Stimulated activated CD4-positive, alpha-beta T cell treated with anti-CD3 and anti-CD28 coated beads, Interleukin-12 subunit alpha, Interleukin-12 subunit beta, amount 100 ng/mL, for 48 hours (primary cell): ENCODE measurements around the gene ZNF672.
"Not testable (repeated sequence)": the region's sequence is repeated elsewhere in the genome, so short reads cannot be mapped to it uniquely, and the experiment has no call there.

ENCODE experiments used
- DNase-seq, 3 donors: peaks; one replicate each; pipeline ENCODE4 v3.0.0-alpha.2; 2020; ENCODE audit warnings: low read depth in 2 of 3, low spot score in 1 of 3

The ZNF672 gene

GRCh38 chr1:248837781-248838356, at the start of gene ZNF672:
ZNF672 (plus strand) TSS chr1:248838224; CDS start chr1:248847275, 9,051 bp downstream.
- DNase-seq: peak; percentile 87 to 94 (median 87)

DNA sequence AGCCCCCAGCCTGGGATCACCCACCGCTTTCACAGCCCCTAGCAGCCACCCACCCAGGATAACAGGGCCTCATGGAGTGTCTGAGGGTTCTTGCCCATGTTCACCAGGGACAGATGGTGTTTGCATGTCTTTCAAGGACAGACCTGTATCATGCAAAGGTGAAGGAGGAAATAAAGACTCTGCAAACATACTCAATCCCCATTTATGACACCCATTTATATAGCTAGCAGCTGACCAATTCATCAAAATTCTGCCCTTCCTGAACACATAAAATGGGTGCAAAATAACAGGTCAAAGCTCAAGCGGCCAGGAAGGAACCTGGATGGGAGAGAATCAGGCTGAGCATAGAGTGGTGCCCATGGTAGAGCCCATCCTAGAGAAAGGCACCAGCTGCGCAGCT, 49.7 kb upstream of the ZNF672 start:
- DNase-seq: no peak

DNA sequence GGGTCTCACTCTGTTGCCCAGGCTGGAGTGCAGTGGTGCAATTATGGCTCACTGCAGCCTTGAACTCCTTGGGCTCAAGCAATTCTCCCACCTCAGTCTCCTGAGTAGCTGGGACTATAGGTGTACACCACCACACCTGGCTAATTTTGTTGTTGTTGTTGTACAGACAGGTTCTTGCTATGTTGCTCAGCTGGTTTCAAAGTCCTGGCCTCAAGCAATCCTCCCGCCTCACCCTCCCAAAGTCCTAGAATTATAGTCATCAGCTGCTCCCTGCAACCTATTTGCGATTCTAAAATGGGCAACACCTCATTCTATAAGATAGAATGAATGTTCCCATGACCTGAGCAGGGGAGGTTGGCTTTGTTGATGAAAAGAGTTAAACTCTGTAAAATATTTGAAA, 48.7 kb upstream of the ZNF672 start:
- not testable (repeated sequence) for DNase-seq

DNA sequence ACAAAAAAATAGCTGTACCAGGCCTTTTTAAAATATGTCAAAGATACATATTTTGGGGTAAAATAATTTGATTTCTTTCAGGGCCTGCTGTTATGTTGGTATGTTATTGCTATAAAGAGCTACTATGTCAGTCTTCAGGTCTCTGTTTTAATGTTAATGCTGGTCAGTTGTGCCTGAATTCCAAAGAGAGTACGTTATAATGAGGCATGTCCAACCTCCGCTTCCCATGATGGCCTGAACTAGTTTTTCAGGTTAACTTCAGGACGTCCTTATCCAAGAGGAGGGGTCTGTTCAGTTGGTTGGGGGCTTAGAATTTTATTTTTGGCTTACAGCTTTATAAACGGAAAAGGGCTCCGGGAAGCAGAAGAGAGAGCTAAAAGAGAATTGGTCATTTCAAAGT, 47.6 kb upstream of the ZNF672 start:
- DNase-seq: no peak

DNA sequence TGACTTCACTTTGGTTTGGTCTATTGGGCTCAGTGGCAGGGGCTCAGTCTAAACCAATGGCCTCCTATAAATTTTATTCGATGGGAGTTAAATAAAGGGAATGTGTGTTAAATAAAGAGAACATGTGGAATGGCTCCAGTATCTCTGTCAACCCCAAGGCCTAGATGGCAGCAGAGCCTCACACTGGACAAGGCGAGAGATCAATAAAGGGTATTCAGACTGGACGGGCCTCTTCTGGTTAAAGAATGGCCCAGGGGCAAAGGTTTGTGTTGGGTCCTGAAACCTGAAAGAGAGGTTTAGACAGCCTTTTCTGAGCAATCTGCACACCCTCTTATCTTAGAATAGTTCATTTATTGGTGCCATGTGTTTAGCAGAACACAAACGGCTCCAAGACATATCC, 47.0 kb upstream of the ZNF672 start:
- no peak for DNase-seq

DNA sequence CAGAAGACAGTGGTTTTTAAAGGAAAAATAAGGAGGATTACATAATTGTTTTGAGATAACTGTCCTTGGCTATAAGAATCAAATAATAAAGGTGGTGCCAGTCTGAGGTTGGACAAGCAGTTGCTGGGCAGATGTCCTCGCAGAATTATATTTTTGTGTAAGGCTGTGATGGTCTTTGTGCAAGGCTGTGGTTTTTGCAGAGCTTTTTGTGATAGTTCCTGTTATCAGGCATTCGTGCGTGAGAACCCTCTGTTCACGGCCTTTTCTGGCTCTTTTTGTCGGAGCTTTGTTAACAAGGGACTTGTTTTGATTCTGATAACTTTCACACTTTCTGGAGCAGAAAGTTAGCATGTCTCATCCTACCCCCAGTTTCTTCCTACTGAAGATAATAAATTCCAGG, 45.7 kb upstream of the ZNF672 start:
- DNase-seq: no peak

- DNase-seq: no peak
These were observed 44.4 kb upstream of the ZNF672 start for GRCh38 chr1:248793592-248793991.

DNA sequence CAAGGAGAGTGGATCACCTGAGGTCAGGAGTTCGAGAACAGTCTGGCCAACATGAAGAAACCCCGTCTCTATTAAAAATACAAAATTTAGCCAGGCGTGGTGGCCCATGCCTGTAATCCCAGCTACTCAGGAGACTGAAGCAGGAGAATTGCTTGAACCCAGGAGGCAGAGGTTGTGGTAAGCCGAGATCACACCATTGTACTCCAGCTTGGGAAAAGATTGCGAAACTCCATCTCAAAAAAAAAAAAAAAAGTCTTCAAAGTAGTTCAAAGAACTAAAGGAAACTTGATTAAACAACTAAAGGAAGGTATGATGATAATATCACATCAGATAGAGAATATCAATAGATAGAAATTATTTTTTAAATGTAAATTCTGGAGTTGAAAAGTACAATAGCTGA, 43.4 kb upstream of the ZNF672 start:
- DNase-seq: not testable (repeated sequence)

DNA sequence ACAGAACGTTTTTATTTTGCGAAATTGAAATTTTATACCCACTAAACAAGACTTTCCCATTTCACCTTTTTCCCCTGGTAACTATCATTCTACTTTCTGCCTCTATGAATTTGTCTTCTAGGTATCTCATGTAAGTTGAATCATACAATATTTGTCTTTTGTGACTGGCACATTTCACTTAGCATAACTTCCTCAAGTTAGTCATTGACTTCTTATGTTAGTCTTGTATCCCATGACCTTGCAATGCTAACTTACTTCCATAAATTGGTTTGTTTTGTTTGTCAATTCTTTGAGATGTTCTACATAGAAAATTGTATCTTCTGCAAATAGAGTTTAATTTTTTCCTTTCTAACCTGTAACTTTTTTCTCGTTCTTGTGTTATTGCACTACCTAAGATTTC, 39.2 kb upstream of the ZNF672 start:
- no peak for DNase-seq

DNA sequence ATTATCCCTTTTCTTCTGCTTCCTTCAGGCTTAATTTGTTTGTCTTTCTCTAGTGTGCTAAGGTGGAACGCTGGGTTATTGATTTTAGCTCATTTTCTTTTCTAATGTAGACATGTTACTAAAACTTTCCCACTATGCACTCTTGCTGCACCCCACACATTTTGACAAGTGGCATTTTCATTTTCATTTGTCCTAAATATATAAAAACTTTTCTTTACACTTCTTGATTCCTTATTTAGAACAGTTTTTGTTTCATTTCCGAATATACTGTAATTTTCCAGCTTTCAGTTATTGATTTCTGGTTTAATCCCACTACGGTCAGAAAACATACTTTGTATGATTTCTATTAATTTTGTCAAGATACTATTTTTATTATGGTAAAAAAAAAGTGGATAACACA, 37.6 kb upstream of the ZNF672 start:
- no peak for DNase-seq

DNA sequence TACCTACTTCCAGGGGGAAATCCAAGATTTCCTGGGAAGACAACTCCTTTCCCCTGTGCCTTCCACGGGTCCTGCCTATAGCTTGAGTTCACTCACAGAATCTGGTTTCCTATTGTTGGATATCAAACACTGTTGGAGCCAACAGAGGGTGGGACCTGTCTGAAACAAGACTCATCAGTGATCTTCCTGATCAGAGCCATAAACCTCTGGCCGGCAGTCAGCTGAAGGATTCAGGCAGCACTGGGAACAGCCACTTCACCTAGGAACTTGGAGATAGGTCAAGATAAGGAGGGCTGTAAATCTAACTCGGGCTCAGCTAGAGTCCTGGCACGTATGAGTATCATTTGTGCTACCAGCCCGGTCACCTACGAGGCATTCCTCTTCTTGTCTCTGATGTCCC, 35.6 kb upstream of the ZNF672 start:
- DNase-seq: no peak

DNA sequence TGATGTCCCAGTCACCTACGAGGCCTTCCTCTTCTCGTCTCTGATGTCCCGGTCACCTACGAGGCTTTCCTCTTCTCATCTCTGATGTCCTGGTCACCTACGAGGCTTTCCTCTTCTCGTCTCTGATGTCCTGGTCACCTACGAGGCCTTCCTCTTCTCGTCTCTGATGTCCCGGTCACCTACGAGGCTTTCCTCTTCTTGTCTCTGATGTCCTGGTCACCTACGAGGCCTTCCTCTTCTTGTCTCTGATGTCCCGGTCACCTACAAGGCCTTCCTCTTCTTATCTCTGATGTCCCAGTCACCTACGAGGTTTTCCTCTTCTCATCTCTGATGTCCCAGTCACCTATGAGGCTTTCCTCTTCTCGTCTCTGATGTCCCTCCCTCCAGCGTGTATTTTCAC, 34.5 kb upstream of the ZNF672 start:
- not testable (repeated sequence) for DNase-seq

DNA sequence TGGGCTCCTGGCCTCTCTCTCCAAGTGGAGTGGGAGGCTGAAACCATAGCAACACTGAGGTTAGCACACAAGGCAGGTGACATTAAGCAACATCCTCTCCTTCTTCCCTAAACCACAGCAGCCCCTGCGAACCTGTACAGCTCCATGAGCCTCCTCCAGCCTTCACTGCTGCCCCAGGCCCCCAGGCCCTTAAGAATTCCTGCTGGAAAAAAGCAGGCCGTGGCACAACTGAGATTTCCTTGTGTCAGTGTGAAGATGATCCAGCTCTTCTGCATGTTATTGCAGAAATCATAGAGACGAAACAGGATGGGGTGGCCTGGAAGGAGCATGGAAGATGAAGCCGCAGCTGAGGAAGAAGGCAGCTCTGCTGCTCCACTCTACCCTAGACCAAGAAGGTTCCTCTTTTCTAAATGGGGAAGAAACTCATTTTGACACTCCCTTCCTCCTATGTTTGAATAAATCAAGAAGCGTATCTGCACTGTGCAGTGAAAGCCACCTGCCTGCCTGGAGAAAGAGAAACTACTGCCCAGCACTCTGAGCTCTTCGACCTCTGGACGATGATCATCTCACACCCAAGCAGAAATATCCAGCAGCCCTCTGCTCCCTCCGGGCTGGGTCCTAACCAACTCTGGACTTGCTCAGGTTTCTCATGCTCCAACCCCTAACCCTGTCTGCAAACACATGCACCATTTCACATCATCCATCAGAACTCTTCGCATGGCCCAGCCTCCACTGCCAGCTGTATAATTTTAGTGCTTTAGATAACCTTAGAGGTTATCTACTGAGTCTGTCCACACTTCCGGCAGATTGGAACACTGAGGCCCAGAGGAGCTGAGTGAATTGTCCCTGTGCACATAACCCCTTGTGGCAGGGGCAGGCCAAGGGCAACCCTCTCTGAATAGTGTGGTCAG, 33.0 kb upstream of the ZNF672 start:
- DNase-seq: no peak

DNA sequence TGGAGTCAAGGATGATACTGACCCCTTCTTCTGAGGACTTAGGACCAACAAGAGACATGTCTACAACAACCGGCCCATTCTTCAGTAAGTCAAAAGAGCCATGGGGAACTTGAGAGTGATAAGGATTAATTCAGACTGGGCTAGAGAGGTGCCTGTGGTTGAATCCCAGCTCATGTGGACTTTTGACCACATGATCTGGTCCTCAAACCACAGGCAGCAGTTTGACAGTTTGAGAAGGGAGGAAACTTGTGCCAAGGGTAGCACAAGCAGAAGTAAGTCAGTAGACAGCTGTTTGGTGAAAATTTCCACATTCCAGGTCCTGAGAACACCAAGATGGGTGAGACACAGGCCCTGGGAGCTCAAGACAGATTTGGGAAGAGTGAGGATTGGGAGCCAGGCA, 32.1 kb upstream of the ZNF672 start:
- no peak for DNase-seq

DNA sequence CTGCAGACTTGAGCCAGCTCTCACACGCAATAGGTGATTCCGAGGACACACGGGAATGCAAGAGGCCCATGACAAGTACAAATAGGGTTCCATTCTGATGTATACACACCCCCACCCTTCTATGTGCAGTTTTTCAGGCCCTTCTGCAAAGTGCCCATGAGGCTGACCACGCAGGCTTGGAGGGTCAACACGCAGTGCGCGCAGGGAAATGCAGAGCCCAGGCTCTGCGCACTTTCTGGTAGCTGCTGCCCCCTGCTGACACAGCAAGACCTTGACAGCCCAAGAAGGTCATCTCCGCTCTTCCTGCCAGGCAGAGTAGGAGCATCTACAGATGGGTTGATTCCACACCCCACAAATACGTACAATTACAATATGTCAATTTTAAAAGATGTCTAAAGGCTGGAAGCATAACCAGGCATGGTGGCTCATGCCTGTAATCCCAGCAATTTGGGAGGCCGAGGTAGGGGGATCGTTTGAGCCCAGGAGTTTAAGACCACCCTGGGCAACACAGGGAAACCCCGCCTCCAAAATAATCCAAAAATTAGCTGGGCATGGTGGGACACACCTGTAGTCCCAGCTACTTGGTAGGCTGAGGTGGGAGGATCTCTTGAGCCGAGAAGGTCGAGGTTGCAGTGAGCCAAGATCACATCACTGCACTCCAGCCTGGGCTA, 30.8 kb upstream of the ZNF672 start:
- DNase-seq: peak; percentile 33 to 52 (median 41)

DNA sequence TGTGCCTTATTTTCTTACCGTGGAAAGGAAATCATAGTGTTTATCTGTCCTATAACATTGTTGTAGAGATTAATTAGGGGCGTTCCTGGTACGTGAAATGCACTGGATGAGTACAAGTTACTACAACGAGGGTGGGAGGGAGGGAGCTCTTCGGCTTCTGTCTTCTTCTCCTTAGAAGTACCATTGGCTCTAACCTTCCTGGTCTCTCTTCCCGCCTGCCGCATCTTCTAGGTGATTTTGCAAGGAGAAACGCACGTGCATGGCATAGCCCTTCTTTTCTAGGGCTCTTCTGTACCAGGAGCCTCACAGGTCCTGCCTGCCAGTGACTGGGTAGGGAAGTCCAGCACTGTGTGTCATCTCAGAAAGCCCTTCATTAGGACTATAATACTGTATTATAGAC, 29.1 kb upstream of the ZNF672 start:
- no peak for DNase-seq

GRCh38 chr1:248810000-248810726, 27.9 kb upstream of the ZNF672 start:
- no peak for DNase-seq

DNA sequence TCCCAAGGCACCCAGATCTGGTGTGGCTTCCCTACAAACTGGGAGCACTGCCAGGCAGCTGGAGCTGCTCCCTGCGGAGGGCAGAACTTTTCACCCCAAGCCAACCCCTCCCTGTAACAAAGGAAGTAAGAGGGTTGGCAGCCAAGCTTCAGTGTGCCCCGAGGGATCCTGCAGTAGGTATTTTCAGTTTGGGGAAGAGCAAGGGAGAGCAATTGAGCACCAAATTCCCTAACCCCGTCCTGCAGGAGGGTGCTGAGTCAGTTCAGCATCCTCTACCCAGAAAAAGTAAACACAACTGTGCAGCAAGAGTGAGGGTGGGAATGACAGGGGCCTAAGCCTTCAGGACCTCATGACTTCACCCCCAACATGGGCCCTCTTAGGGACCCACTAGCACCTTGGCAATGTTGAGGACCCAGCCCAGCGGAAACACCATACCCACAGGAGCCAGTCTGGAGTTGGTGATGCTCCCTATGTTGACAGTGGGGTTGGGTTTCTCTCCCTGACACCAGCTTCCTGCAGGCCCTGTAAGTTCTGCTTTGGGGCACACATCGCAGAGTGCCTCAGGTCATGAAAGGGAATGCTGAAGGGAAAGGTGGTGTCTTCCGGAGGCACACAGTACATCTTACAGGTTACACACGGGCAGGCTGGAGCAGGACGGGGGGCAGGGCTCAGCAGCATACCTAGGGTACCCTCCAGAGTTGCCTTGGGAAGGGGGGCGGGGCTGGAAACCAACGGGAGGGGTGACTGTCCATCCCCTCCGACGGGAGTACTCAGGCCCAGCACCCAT, 27.1 kb upstream of the ZNF672 start:
- DNase-seq: no peak

DNA sequence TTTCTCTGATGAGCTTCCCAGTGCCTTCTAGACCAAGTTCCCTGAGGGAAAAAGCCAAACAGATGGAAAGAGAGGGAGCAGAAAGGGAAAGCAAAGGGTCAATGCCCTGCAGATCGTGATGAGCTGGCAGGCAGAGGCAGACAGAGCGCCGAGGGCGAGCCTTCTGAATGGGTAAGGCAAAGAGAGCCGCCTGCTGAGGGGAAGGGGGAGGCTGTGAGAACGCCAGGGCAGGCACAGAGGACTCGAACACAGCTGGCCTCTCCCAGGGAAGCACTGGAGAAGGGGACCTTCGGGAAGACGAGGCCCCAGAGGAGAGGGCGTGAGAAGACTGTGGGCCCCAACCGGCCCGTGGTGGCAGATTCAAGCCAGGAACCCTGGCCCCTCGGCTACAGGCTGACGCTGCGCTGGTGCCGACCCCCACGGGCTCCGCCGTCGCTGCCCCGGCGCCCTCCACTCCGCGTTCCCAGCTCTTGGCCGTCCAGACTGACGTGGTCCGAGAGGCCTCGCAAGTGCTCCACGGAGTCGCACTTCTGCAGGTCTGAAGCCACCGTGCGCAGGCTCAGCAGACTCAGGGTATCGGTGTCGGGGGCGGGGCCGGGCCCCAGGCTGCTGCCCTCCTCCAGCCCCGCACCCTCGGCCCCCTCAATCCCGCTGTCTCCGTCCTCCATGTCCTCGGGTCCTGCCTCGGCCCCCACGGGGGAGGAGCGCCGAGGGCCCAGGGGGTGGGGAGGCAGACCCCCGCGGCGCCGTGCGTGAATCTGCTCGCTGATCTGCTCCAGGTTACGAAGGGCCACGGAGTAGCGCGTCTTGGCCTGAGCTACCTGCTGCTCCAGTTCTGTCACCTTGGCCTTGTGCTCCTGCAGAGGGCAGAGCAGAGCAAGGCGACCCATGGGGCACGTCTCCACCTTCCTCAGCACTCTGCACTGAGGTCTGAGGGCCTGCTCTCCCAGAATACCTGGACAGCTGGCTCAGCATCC, 26.2 kb upstream of the ZNF672 start:
- DNase-seq: no peak
